ENCODE measurements around the gene NBDY.

- TF ChIP-seq CTCF (IDR thresholded peaks at IDR 0.05) = no peak
- no peak for TF ChIP-seq POLR2A (IDR thresholded peaks at IDR 0.05)
Measured at GRCh38 chrX:56813318-56813837, 84.3 kb downstream of the NBDY start.

Measured in uterus (tissue), 2 donors.